Kidney epithelial cell (primary cell): ENCODE results near the gene KLHL29. TPM values are rescaled to one million over a fixed set of nuclear protein-coding genes. Genes with fewer than 3 reads are reported as not detected.

Experiments used
- DNase-seq: peaks from one replicate; pipeline ENCODE4 v3.0.0-alpha.2; 2010; ENCODE audit warnings: low read depth
- H3K27me3 ChIP-seq: 2 replicates; pipeline ENCODE4 v1.6.0; 2011; ENCODE audit warnings: low read length; ENCODE audit not compliant: control insufficient read depth, insufficient read depth
- H3K36me3 ChIP-seq: 2 replicates; pipeline ENCODE4 v1.5.1; 2011; ENCODE audit warnings: low read length; ENCODE audit not compliant: control insufficient read depth, insufficient read depth
- H3K4me3 ChIP-seq: 2 replicates; pipeline ENCODE4 v1.5.1; 2011; ENCODE audit warnings: low read depth, mild to moderate bottlenecking, control low read depth, low read length
- CTCF ChIP-seq: IDR thresholded peaks from 2 replicates; pipeline ENCODE4 v1.5.1; 2011; ENCODE audit warnings: mild to moderate bottlenecking, moderate library complexity, low read length, control low read depth, inconsistent platforms; ENCODE audit not compliant: insufficient read depth, poor library complexity, severe bottlenecking
- total RNA-seq: library from RNA; depleted of rRNA; stranded (reverse); fragments of >200 nt; gene quantifications from 2 replicates; pipeline ENCODE4 v1.2.3, GENCODE V29; 2015

Gene KLHL29
- total RNA-seq, 1 donor from 2014 or later: 12.4 TPM

- no peak for TF ChIP-seq CTCF
- H3K4me3 ChIP-seq: no peak overlapping the region
- H3K36me3 ChIP-seq: no peaks in the 10 kb centered on the region
- no peak for DNase-seq
- H3K27me3 ChIP-seq: no peaks in the 10 kb centered on the region
These were observed 156.7 kb downstream of the KLHL29 start for GRCh38 chr2:23541503-23542229.

- no peaks in the 10 kb centered on the region for H3K27me3 ChIP-seq
- H3K4me3 ChIP-seq: no peak overlapping the region
- TF ChIP-seq CTCF: no peak
- DNase-seq: no peak
- H3K36me3 ChIP-seq: no peaks in the 10 kb centered on the region
These were observed 157.3 kb downstream of the KLHL29 start for GRCh38 chr2:23542230-23542789.

GRCh38 chr2:23543302-23543701 is 158.3 kb downstream of the KLHL29 start:
- Histone ChIP-seq H3K36me3 (no peaks in the 10 kb centered on the region), H3K27me3 (no peaks in the 10 kb centered on the region), H3K4me3 (no peak overlapping the region)
- DNase-seq: no peak
- TF ChIP-seq CTCF: no peak

- no peak for DNase-seq
- H3K4me3 ChIP-seq: no peak overlapping the region
- H3K36me3 ChIP-seq: no peaks in the 10 kb centered on the region
- no peaks in the 10 kb centered on the region for H3K27me3 ChIP-seq
- TF ChIP-seq CTCF: no peak
These were observed 158.7 kb downstream of the KLHL29 start for GRCh38 chr2:23543728-23544127.

- H3K36me3 ChIP-seq: no peaks in the 10 kb centered on the region
- no peak for DNase-seq
- H3K4me3 ChIP-seq: no peak overlapping the region
- no peak for TF ChIP-seq CTCF
- H3K27me3 ChIP-seq: no peaks in the 10 kb centered on the region
These were observed 159.8 kb downstream of the KLHL29 start for GRCh38 chr2:23544589-23545295.
